ENCODE results near the gene CX3CL1.
"Not testable (repeated sequence)": the region's sequence is repeated elsewhere in the genome, so short reads cannot be mapped to it uniquely, and the experiment has no call there.

CX3CL1 gene

GRCh38 chr16:57372372-57373116 lies at the start of gene CX3CL1:
TSS of gene CX3CL1 (plus strand) at chr16:57372490. CDS start at chr16:57372569, 79 bp downstream.
- DNase-seq (ENCODE audit: low read depth), result no peak

- no peak for DNase-seq (ENCODE audit: low read depth)
These were observed 47.5 kb upstream of the CX3CL1 start for GRCh38 chr16:57324749-57325148.

GRCh38 chr16:57325458-57325857 lies 46.8 kb upstream of the CX3CL1 start:
- DNase-seq (ENCODE audit: low read depth), result no peak

GRCh38 chr16:57329718-57330327 lies 42.5 kb upstream of the CX3CL1 start:
- no peak for DNase-seq (ENCODE audit: low read depth)

GRCh38 chr16:57331355-57331754 lies 40.9 kb upstream of the CX3CL1 start:
- no peak for DNase-seq (ENCODE audit: low read depth)

GRCh38 chr16:57333402-57333801 lies 38.9 kb upstream of the CX3CL1 start:
- DNase-seq (ENCODE audit: low read depth), result no peak

GRCh38 chr16:57335366-57335765 lies 36.9 kb upstream of the CX3CL1 start:
- DNase-seq (ENCODE audit: low read depth), result no peak

- DNase-seq (ENCODE audit: low read depth), result no peak
These were observed 31.2 kb upstream of the CX3CL1 start for GRCh38 chr16:57341062-57341440.

GRCh38 chr16:57341441-57342303 lies 30.6 kb upstream of the CX3CL1 start:
- DNase-seq (ENCODE audit: low read depth), result no peak

- not testable (repeated sequence) for DNase-seq (ENCODE audit: low read depth)
These were observed 29.7 kb upstream of the CX3CL1 start for GRCh38 chr16:57342606-57343005.

GRCh38 chr16:57343221-57343620 lies 29.1 kb upstream of the CX3CL1 start:
- no peak for DNase-seq (ENCODE audit: low read depth)

- not testable (repeated sequence) for DNase-seq (ENCODE audit: low read depth)
These were observed 28.2 kb upstream of the CX3CL1 start for GRCh38 chr16:57344094-57344493.

- DNase-seq (ENCODE audit: low read depth), result no peak
These were observed 27.3 kb upstream of the CX3CL1 start for GRCh38 chr16:57345021-57345420.

- no peak for DNase-seq (ENCODE audit: low read depth)
These were observed 26.6 kb upstream of the CX3CL1 start for GRCh38 chr16:57345666-57346204.

GRCh38 chr16:57347858-57348257 lies 24.4 kb upstream of the CX3CL1 start:
- DNase-seq (ENCODE audit: low read depth), result no peak

- no peak for DNase-seq (ENCODE audit: low read depth)
These were observed 24.0 kb upstream of the CX3CL1 start for GRCh38 chr16:57348327-57348726.

- no peak for DNase-seq (ENCODE audit: low read depth)
These were observed 22.9 kb upstream of the CX3CL1 start for GRCh38 chr16:57349212-57350031.

GRCh38 chr16:57352636-57353047 lies 19.6 kb upstream of the CX3CL1 start:
- DNase-seq (ENCODE audit: low read depth), result no peak

- no peak for DNase-seq (ENCODE audit: low read depth)
These were observed 18.0 kb upstream of the CX3CL1 start for GRCh38 chr16:57354311-57354710.

- no peak for DNase-seq (ENCODE audit: low read depth)
These were observed 16.3 kb upstream of the CX3CL1 start for GRCh38 chr16:57355898-57356414.

- DNase-seq (ENCODE audit: low read depth), result no peak
These were observed 15.7 kb upstream of the CX3CL1 start for GRCh38 chr16:57356547-57356946.
